Measurements from ENCODE around the gene ADCY9.
"Not testable (repeated sequence)": the region's sequence is repeated elsewhere in the genome, so short reads cannot be mapped to it uniquely, and the experiment has no call there.

ADCY9 gene

DNA sequence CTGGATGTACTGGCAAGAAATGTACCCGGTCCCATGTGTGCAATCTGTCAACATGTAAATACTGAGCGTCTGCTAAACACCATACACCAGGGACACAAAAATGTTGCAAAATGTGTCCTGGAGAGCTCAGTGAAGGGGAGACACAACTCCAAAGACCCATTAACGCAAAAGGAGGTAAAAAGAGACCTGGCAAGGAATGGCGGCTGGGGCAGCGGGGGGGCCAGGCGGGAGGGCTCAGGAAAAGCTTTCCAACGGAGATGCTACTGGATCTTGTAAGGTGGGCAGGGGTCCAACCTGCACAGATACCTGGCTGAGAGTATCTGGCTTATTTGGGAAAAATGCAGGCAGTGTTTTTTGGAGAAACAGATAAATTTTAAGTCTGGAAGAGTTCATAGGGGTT, 40.7 kb downstream of the ADCY9 start:
- H3K36me3 ChIP-seq (ENCODE audit: insufficient read depth), result no peaks in the 10 kb centered on the region
- no peaks in the 10 kb centered on the region for H3K79me2 ChIP-seq (ENCODE audit: insufficient read depth, low read depth)
- no peak overlapping the region for H3K9ac ChIP-seq
- H4K20me1 ChIP-seq (ENCODE audit: insufficient read depth), result no peaks in the 10 kb centered on the region
- H3K27ac ChIP-seq, result no peak overlapping the region
- TF ChIP-seq, protein P1, sequence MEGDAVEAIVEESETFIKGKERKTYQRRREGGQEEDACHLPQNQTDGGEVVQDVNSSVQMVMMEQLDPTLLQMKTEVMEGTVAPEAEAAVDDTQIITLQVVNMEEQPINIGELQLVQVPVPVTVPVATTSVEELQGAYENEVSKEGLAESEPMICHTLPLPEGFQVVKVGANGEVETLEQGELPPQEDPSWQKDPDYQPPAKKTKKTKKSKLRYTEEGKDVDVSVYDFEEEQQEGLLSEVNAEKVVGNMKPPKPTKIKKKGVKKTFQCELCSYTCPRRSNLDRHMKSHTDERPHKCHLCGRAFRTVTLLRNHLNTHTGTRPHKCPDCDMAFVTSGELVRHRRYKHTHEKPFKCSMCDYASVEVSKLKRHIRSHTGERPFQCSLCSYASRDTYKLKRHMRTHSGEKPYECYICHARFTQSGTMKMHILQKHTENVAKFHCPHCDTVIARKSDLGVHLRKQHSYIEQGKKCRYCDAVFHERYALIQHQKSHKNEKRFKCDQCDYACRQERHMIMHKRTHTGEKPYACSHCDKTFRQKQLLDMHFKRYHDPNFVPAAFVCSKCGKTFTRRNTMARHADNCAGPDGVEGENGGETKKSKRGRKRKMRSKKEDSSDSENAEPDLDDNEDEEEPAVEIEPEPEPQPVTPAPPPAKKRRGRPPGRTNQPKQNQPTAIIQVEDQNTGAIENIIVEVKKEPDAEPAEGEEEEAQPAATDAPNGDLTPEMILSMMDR (conservative IDR thresholded peaks at IDR 0.05; ENCODE audit: low read depth, low read length), result no peak
- no peak overlapping the region for H2AFZ ChIP-seq (ENCODE audit: low read depth)
- H3K4me3 ChIP-seq (IDR thresholded peaks at IDR 0.05; ENCODE audit: insufficient read depth, low read depth, low read length), result no peak overlapping the region
- no peaks in the 10 kb centered on the region for H3K4me1 ChIP-seq (ENCODE audit: low read depth, poor library complexity, severe bottlenecking)
- H3K4me2 ChIP-seq, result no peak overlapping the region
- no peaks in the 10 kb centered on the region for H3K27me3 ChIP-seq (ENCODE audit: insufficient read depth, low read depth)

DNA sequence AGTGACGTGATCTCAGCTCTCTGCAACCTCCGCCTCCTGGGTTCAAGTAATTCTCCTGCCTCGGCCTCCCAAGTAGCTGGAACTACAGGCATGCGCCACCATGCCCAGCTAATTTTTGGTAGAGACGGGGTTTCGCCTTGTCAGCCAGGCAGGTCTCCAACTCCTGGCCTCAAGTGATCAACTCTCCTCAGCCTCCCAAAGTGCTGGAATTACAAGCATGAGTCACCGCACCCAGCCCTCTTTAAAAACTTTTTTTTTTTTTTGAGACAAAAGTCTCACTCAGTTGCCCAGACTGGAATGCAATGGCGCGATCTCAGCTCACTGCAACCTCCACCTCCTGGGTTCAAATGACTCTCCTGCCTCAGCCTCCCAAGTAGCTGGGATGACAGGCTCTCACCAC, 43.1 kb downstream of the ADCY9 start:
- not testable (repeated sequence) for H3K9ac ChIP-seq; H3K79me2 ChIP-seq (ENCODE audit: insufficient read depth, low read depth); H3K27me3 ChIP-seq (ENCODE audit: insufficient read depth, low read depth); H3K36me3 ChIP-seq (ENCODE audit: insufficient read depth); H3K4me1 ChIP-seq (ENCODE audit: low read depth, poor library complexity, severe bottlenecking); H4K20me1 ChIP-seq (ENCODE audit: insufficient read depth); H3K4me2 ChIP-seq; H2AFZ ChIP-seq (ENCODE audit: low read depth); H3K4me3 ChIP-seq (IDR thresholded peaks at IDR 0.05; ENCODE audit: insufficient read depth, low read depth, low read length); H3K27ac ChIP-seq

DNA sequence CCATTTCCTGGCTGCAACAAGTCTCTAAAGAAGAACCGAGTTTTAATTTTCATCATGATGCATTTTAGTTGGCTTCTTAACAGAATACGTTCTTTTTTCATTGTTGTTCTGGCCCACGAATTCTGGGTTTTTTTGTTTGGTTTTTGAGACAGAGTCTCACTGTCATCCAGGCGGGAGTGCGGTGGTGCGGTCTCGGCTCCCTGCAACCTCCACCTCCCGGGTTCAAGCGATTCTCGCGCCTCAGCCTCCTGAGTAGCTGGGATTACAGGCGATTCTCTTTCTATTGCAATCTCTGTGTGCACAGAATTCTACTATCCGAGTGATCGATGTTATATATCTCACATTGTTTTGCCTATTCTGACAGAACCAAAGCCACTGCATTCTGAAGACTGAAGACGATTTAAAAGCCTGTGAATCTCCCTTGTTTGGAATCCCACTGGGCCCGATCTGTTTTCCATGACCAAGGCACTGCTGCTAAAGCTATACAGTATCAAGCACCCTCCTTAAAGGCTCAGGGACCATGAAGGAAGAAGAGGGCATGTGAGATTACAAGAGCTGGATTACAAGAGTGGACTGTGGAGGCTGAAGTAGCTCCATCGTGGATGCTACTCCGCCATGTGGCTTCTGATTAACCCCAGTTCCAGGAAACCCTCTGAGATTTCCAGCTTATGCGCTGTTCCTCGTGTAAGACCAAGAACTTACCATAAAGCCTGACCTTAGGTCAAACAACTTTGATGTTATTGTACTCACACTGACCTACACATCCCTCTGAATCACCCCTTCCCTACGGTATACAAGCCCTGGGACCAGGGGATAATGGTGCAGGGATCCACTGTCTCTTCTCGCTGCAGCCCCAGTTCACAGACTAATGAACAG, 44.3 kb downstream of the ADCY9 start:
- Histone ChIP-seq H3K4me2 (no peak overlapping the region), H3K4me1 (ENCODE audit: low read depth, poor library complexity, severe bottlenecking) (no peaks in the 10 kb centered on the region), H3K9ac (no peak overlapping the region), H3K79me2 (ENCODE audit: insufficient read depth, low read depth) (no peaks in the 10 kb centered on the region), H4K20me1 (ENCODE audit: insufficient read depth) (no peaks in the 10 kb centered on the region), H2AFZ (ENCODE audit: low read depth) (no peak overlapping the region), H3K27ac (no peak overlapping the region), H3K36me3 (ENCODE audit: insufficient read depth) (no peaks in the 10 kb centered on the region), H3K27me3 (ENCODE audit: insufficient read depth, low read depth) (no peaks in the 10 kb centered on the region), H3K4me3 (IDR thresholded peaks at IDR 0.05; ENCODE audit: insufficient read depth, low read depth, low read length) (no peak overlapping the region)
- TF ChIP-seq, protein P1 (conservative IDR thresholded peaks at IDR 0.05; ENCODE audit: low read depth, low read length), result no peak

DNA sequence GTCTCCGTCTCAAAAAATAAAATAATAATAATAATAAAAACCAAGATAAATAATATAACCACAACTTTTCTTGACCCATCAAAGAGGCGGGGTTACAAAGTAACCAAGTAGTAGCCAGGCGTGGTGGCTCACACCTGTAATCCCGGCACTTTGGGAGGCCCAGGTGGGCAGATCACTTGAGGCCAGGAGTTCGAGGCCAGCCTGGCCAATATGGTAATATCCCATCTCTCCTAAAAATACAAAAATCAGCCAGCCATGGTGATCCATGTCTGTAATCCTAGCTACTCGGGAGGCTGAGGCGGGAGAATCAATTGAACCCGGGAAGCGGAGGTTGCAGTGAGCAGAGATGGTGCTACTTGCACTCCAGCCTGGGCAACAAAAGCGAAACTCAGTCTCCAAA, 45.3 kb downstream of the ADCY9 start:
- H3K79me2 ChIP-seq (ENCODE audit: insufficient read depth, low read depth), result no peaks in the 10 kb centered on the region
- no peaks in the 10 kb centered on the region for H3K36me3 ChIP-seq (ENCODE audit: insufficient read depth)
- H3K9ac ChIP-seq, result no peak overlapping the region
- H3K4me3 ChIP-seq (IDR thresholded peaks at IDR 0.05; ENCODE audit: insufficient read depth, low read depth, low read length), result no peak overlapping the region
- no peak overlapping the region for H3K4me2 ChIP-seq
- H3K27ac ChIP-seq, result no peak overlapping the region
- TF ChIP-seq, protein P1 (conservative IDR thresholded peaks at IDR 0.05; ENCODE audit: low read depth, low read length), result no peak
- H2AFZ ChIP-seq (ENCODE audit: low read depth), result no peak overlapping the region
- H3K4me1 ChIP-seq (ENCODE audit: low read depth, poor library complexity, severe bottlenecking), result no peaks in the 10 kb centered on the region
- H4K20me1 ChIP-seq (ENCODE audit: insufficient read depth), result no peaks in the 10 kb centered on the region
- H3K27me3 ChIP-seq (ENCODE audit: insufficient read depth, low read depth), result no peaks in the 10 kb centered on the region
